A673 (cell line): Measurements from ENCODE around the gene CST4. TPM values are rescaled to one million over a fixed set of nuclear protein-coding genes. Genes with fewer than 3 reads are reported as not detected.

ENCODE experiments used
- BruUV-seq: library from RNA; stranded (reverse); fragments of 400-500 nt; replicated peaks from 2 replicates; lab custom pipeline; 2021; lab: Mats Ljungman, UMichigan
- CTCF ChIA-PET: fragments of 300-600 bp; sonication (Branson Sonifier 250); formaldehyde crosslinking; loops from one replicate; lab custom pipeline; 2022; ENCODE audit warnings: antibody characterized with exemption; lab: Charles Lee
- POLR2A ChIA-PET: fragments of 300-600 bp; sonication (Branson Sonifier 250); formaldehyde crosslinking; loops from one replicate; lab custom pipeline; 2022; ENCODE audit warnings: antibody characterized with exemption; ENCODE audit not compliant: low non-redundant PET; lab: Charles Lee
- DNase-seq: peaks from one replicate; pipeline ENCODE4 v3.0.0-alpha.2; 2015; ENCODE audit warnings: low spot score
- H3K27ac ChIP-seq: fragments of 200-600 bp; sonication (generic); 2 replicates; pipeline ENCODE4 v1.5.1; 2016; ENCODE audit warnings: mixed run types, low read depth, mild to moderate bottlenecking, mixed read lengths, antibody characterized with exemption, low read length; ENCODE audit not compliant: poor library complexity, severe bottlenecking
- H3K27me3 ChIP-seq: fragments of 200-600 bp; sonication (generic); replicated peaks from 2 replicates; pipeline ENCODE4 v1.6.1; 2017; ENCODE audit warnings: mixed run types, low read depth, mild to moderate bottlenecking, mixed read lengths, antibody characterized with exemption, low read length; ENCODE audit not compliant: insufficient read depth, poor library complexity
- H3K36me3 ChIP-seq: fragments of 200-600 bp; sonication (generic); 2 replicates; pipeline ENCODE4 v1.6.1; 2016; ENCODE audit warnings: mixed run types, mild to moderate bottlenecking, mixed read lengths, antibody characterized with exemption, low read length; ENCODE audit not compliant: insufficient read depth, poor library complexity, severe bottlenecking
- H3K4me1 ChIP-seq: fragments of 200-600 bp; sonication (generic); 2 replicates; pipeline ENCODE4 v1.6.1; 2017; ENCODE audit warnings: mixed run types, mild to moderate bottlenecking, mixed read lengths, antibody characterized with exemption, low read length; ENCODE audit not compliant: insufficient read depth, poor library complexity, severe bottlenecking
- H3K4me3 ChIP-seq: fragments of 200-600 bp; sonication (generic); 2 replicates; pipeline ENCODE4 v1.5.1; 2016; ENCODE audit warnings: low read depth, mixed run types, mild to moderate bottlenecking, mixed read lengths, low read length; ENCODE audit not compliant: poor library complexity, severe bottlenecking
- H3K9me3 ChIP-seq: fragments of 200-600 bp; sonication (generic); 2 replicates; pipeline ENCODE4 v1.6.1; 2016; ENCODE audit warnings: mixed run types, low read depth, mild to moderate bottlenecking, mixed read lengths, antibody characterized with exemption, low read length; ENCODE audit not compliant: poor library complexity, severe bottlenecking
- EZH2 ChIP-seq: fragments of 200-600 bp; sonication (generic); IDR thresholded peaks from 2 replicates; pipeline ENCODE4 v1.6.1; 2017; ENCODE audit warnings: borderline replicate concordance, low read depth, mild to moderate bottlenecking, mixed read lengths, antibody characterized with exemption, low read length; ENCODE audit not compliant: poor library complexity, severe bottlenecking
- intact Hi-C: fragments of 100-400 bp; cut with micrococcal nuclease; formaldehyde crosslinking; loops from one replicate; pipeline ENCODE4 v1.10.0; 2022; ENCODE audit not compliant: unreplicated experiment
- total RNA-seq: library from RNA; stranded (reverse); gene quantifications from 2 replicates; pipeline ENCODE4 v1.2.3, GENCODE V29; 2021
- TF ChIP-seq, protein P1 (sequence below): fragments of 300-800, 200-600 bp; sonication (generic); conservative IDR thresholded peaks from 2 replicates; pipeline ENCODE4 v1.5.1; 2017; ENCODE audit warnings: low read depth, mild to moderate bottlenecking, antibody characterized with exemption, low read length, moderate library complexity, mixed read lengths

CST4 gene
- total RNA-seq, 1 experiment from 2014 or later, result not detected

GRCh38 chr20:23671479-23671878 is 17.4 kb downstream of the CST4 start:
- CTCF ChIA-PET, result no interaction called here
- no TSS peak for BruUV-seq
- TF ChIP-seq, protein P1, sequence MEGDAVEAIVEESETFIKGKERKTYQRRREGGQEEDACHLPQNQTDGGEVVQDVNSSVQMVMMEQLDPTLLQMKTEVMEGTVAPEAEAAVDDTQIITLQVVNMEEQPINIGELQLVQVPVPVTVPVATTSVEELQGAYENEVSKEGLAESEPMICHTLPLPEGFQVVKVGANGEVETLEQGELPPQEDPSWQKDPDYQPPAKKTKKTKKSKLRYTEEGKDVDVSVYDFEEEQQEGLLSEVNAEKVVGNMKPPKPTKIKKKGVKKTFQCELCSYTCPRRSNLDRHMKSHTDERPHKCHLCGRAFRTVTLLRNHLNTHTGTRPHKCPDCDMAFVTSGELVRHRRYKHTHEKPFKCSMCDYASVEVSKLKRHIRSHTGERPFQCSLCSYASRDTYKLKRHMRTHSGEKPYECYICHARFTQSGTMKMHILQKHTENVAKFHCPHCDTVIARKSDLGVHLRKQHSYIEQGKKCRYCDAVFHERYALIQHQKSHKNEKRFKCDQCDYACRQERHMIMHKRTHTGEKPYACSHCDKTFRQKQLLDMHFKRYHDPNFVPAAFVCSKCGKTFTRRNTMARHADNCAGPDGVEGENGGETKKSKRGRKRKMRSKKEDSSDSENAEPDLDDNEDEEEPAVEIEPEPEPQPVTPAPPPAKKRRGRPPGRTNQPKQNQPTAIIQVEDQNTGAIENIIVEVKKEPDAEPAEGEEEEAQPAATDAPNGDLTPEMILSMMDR, result no peak
- TF ChIP-seq EZH2, result no peak
- DNase-seq, result no peak
- no peaks in the 10 kb centered on the region for H3K4me1 ChIP-seq
- no peak overlapping the region for H3K4me3 ChIP-seq
- intact Hi-C loops, result no loop called here
- POLR2A ChIA-PET, result no interaction called here
- peaks cover 6% of the 10 kb centered on the region for H3K27me3 ChIP-seq
- no peak overlapping the region for H3K27ac ChIP-seq
- H3K9me3 ChIP-seq, result no peaks in the 10 kb centered on the region
- no peaks in the 10 kb centered on the region for H3K36me3 ChIP-seq

DNA sequence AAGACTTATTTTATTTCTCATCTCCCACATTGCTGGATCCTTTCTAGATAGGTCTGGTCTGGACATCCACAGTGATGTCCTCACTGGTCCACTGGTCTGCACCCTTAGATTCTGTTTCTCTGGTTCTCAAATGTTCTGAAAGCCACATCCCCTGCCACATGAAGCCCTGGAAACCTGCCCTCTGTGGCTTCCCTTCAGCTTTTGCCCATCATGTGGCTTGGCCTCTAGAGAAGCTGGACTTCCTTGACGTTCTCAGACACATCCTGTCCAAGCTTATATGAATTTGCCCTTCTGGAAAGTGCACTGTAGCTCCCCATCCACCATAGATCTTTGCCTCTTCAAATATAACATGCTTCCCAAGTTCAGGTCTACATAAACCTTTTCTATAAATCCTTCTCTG is 18.5 kb downstream of the CST4 start:
- ChIA-PET POLR2A (no interaction called here), CTCF (no interaction called here)
- DNase-seq, result no peak
- BruUV-seq, result no TSS peak
- intact Hi-C loops, result no loop called here
- no peaks in the 10 kb centered on the region for H3K4me1 ChIP-seq
- no peaks in the 10 kb centered on the region for H3K9me3 ChIP-seq
- no peak overlapping the region for H3K4me3 ChIP-seq
- TF ChIP-seq, protein P1, result no peak
- TF ChIP-seq EZH2, result no peak
- no peaks in the 10 kb centered on the region for H3K27me3 ChIP-seq
- no peak overlapping the region for H3K27ac ChIP-seq
- no peaks in the 10 kb centered on the region for H3K36me3 ChIP-seq

DNA sequence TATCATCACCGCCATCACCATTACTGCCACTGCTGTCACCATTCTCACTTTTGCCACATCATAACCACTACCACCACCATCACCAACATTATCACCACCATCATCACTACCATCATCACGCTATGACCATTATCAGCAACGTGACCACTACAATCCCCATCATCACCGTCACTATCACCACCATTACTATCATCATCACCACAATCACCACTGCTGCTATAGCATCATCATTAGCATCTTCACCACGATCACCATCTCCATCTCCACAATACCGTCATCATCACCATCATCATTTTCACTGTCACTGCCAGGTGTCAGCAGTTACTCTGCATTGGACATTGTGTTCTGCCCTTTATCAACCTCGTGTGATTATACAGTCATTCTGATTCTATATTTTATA is 19.0 kb downstream of the CST4 start:
- H3K4me3 ChIP-seq, result no peak overlapping the region
- POLR2A ChIA-PET, result no interaction called here
- DNase-seq, result no peak
- H3K27ac ChIP-seq, result no peak overlapping the region
- no TSS peak for BruUV-seq
- intact Hi-C loops, result loop anchor here (2.0 to 10.0 kb wide), 2 partner anchors 219 to 315 kb away; partner anchors contain the start of gene GGTLC1
- H3K4me1 ChIP-seq, result no peaks in the 10 kb centered on the region
- H3K36me3 ChIP-seq, result no peaks in the 10 kb centered on the region
- no peaks in the 10 kb centered on the region for H3K27me3 ChIP-seq
- CTCF ChIA-PET, result no interaction called here
- H3K9me3 ChIP-seq, result no peaks in the 10 kb centered on the region
- TF ChIP-seq, protein P1, result no peak
- no peak for TF ChIP-seq EZH2
